Stimulated activated CD8-positive, alpha-beta memory T cell treated with anti-CD3 and anti-CD28 coated beads, Interleukin-4, amount 100 ng/mL, for 24 hours (primary cell): ENCODE results near the gene SLC7A5.
"Not testable (repeated sequence)": the region's sequence is repeated elsewhere in the genome, so short reads cannot be mapped to it uniquely, and the experiment has no call there.

Experiments
- DNase-seq: peaks from one replicate; pipeline ENCODE4 v3.0.0-alpha.2; 2020; ENCODE audit warnings: low read depth

SLC7A5 gene

GRCh38 chr16:87861300-87862099, 7.8 kb downstream of the SLC7A5 start:
- DNase-seq = not testable (repeated sequence)

GRCh38 chr16:87860553-87861299, 8.6 kb downstream of the SLC7A5 start:
- no peak for DNase-seq

- not testable (repeated sequence) for DNase-seq
These were observed 10.9 kb downstream of the SLC7A5 start for GRCh38 chr16:87858151-87858993.

GRCh38 chr16:87856791-87857228, 12.5 kb downstream of the SLC7A5 start:
- no peak for DNase-seq

GRCh38 chr16:87855852-87856715, 13.2 kb downstream of the SLC7A5 start:
- DNase-seq = no peak

DNA sequence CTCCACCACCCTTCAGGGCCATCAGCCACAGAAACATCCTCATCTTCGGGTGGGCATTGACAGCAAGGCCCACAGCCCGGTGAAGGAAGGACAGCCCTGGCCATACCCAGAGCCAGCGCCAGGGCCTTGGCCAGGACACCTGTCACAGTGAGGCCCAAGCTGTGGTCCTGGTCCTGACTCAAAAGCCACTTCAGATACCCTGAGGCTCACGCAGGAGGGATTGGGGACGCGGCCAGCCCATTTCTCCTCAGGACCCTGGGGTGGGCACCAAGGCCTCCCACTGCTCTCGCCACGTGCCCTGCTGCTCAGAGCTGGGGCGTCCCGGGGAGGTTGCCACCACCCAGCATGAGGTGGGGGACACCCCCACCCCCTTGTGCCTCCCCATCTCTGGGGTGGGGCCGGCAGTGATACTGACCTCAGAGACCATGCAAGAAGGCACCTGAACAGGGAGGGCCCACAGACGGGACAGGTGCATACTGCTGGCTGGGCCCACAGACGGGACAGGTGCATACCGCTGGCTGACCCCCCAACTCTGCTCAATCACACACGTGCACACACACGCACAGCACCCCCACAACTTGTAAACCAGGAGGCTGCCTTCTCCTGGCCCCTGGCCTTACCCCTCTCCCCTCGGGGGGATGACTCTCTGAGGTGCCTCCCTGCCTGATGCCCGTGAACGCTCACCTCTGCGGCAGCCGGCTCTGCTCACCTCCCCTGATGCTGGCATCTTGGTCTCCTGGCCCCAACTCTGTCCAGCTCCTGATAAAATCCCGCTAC, 14.2 kb downstream of the SLC7A5 start:
- DNase-seq = no peak

DNA sequence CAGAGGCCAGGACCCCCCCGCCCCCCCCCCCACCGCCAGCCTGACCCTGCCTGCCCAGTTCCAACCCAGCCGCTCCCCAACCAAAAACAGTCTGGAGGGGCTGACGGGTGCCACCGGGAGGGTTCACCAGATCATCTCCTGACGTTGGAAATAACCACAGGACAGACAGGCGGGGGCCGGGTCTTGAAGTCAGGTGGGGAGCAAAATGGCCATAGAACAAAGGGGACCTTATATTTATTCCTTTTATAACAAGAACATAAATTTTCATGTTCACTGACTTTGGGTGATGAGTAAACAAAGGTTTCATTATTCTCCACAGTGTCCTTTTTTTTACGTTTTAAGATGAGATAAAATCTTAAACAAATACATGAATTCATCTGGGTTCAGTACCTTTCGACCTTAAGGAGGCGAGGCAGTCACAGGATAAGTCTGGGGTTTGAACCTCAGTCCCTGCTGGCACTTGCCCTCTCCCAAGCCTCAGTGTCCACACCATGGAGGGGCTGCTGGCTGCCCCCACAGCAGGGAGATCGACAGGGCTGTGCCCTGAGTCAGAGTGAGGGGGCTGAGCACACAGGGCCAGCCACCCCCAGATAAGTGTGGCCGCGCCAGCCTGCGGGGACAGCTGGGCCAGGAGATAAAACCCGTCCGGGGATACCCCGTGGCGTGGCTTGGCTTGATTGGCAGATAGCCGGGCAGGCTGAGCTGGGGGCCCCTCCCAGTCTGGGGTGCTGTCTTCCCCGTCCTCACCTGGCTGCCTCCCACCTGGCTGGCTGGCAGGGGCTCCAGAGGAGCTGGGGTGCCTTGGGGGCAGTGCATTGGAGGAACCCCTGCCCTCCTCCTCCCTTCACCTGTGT, 15.0 kb downstream of the SLC7A5 start:
- no peak for DNase-seq

GRCh38 chr16:87853411-87854052, 15.8 kb downstream of the SLC7A5 start:
- DNase-seq = peak; percentile 80

DNA sequence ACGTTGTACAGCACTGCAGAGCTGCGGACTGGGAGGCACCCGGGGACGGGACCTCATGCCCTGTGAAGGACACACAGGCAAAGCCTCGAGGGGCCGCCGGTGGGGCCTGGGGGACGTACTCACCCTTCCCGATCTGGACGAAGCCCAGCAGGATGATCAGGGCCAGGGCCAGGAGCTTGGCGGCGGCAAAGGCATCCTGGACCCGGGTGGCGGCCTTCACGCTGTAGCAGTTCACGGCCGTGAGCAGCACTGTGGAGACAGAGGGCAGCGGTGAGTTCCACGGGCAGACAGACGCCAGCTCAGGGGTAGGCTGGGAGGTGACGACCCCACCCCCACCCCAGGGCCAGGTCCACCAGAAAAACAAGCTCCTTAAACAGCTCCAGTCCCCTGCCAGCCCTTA, 17.7 kb downstream of the SLC7A5 start:
- no peak for DNase-seq

GRCh38 chr16:87851141-87851587, 18.1 kb downstream of the SLC7A5 start:
- no peak for DNase-seq

- DNase-seq = peak; percentile 51
These were observed 19.0 kb downstream of the SLC7A5 start for GRCh38 chr16:87850009-87851006.

DNA sequence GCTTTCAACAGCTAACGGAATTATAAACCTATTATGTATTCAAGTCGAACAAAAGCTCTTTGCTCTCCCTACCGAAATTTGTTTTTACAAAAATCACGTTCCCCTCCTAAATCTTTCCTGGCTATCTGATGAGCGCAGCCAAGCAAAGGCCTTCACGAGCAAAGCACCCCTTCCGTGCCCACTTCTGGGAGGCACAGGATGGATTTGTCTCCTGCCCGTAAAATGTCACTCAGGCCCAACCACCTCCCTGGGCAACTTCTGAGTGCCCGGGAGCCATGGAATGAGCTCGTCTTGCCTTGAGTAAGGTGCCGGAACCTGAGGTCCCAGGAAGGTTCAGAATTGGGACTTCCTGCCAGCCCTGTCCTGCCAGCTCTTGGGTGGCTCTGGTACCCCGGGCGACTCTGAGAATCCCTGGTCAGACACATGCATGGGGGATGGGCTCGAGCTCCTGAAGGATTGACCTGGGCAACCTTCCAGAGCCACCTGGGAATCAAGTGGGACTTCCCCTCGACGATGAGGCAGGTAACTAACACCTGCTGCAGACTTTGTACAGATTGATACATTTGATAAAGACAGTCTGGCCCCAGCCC, 19.8 kb downstream of the SLC7A5 start:
- DNase-seq = no peak

- no peak for DNase-seq
These were observed 20.5 kb downstream of the SLC7A5 start for GRCh38 chr16:87848676-87849345.

GRCh38 chr16:87847785-87848675, 21.3 kb downstream of the SLC7A5 start:
- no peak for DNase-seq

DNA sequence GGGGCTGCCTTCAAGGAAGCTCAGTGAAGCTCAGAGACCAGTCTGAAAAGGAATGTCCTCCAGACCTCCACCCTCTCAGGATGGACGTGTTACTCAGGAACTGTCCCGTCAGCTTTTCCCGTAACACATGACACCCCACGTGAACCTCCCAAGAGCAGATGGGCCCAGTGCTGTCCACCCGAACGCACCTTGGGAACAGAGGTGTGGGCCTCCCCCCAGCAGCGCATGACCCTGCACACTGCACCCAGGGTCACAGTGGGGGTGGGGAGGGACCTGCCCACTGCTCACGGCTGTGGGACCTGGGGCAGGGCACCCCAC, 21.9 kb downstream of the SLC7A5 start:
- no peak for DNase-seq
